Retinal pigment epithelial cell (primary cell): Measurements from ENCODE around the gene SCARB2.
A peak's percentile ranks its signal among the peaks of the same experiment; 100 is the strongest.

Experiments used
- DNase-seq: peaks from one replicate; pipeline ENCODE4 v3.0.0-alpha.2; 2010; ENCODE audit warnings: low read depth
- H3K4me3 ChIP-seq: 2 replicates; pipeline ENCODE4 v1.5.1; 2011; ENCODE audit warnings: mild to moderate bottlenecking, low read length, control low read depth, moderate library complexity
- CTCF ChIP-seq: conservative IDR thresholded peaks from 2 replicates; pipeline ENCODE4 v1.5.1; 2011; ENCODE audit warnings: low read depth, low read length, control low read depth, inconsistent platforms

SCARB2 gene

GRCh38 chr4:76198411-76199237 lies 15.0 kb downstream of the SCARB2 start:
- peak; percentile 71 for DNase-seq
- no peak for TF ChIP-seq CTCF
- H3K4me3 ChIP-seq = no peak overlapping the region

- DNase-seq = peak; percentile 74
- TF ChIP-seq CTCF = no peak
- no peak overlapping the region for H3K4me3 ChIP-seq
These were observed 15.6 kb downstream of the SCARB2 start for GRCh38 chr4:76197971-76198410.

GRCh38 chr4:76197031-76197743 lies 16.4 kb downstream of the SCARB2 start:
- DNase-seq = no peak
- no peak overlapping the region for H3K4me3 ChIP-seq
- no peak for TF ChIP-seq CTCF

GRCh38 chr4:76196376-76196775 lies 17.2 kb downstream of the SCARB2 start:
- no peak for TF ChIP-seq CTCF
- no peak overlapping the region for H3K4me3 ChIP-seq
- DNase-seq = no peak

GRCh38 chr4:76195326-76195725 lies 18.3 kb downstream of the SCARB2 start:
- no peak overlapping the region for H3K4me3 ChIP-seq
- no peak for TF ChIP-seq CTCF
- no peak for DNase-seq

GRCh38 chr4:76194325-76194724 lies 19.3 kb downstream of the SCARB2 start:
- TF ChIP-seq CTCF = no peak
- H3K4me3 ChIP-seq = no peak overlapping the region
- DNase-seq = peak; percentile 87
